ENCODE data around the gene SMARCB1.

DNA sequence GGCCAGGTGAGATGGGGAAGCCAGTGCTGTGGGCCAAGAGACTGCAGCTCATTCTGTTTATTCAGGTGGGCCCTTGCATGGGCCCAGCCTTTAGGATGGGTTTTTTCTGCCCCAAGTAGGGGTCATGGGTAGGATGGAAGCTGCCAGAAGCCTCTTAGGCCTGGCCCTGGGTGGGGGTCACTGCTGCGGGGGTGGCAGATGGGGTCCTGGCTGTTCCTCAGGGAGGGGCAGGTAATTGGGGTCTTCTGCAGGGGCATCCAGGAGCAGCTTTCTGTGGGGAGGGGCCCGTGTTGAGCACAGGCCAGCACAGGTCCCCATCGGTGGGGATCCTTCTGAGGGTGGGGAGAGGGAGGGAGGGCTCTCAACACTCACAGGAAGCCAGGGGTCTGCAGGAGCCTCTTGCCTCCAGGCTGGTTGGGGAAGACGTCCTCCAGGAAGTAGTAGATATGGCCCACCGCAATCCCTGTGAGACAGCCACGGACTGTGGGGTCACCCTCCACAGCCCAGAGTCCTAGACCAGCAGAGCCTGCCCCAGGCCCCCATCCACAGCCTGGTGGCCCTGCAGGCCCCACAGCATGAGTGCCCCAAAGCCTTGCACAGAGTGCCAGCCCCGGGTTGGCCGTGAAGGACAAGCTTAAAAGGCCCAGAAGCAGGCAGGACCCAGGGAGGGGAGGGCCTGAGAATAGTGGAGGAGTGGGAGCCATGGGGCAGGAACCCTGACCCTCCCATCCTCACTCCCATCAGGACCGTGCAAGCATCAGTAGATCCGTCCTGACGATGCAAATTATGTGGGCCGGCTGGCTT lies 50.1 kb downstream of the SMARCB1 start:
- TF ChIP-seq EZH2 (IDR thresholded peaks at IDR 0.05; ENCODE audit: borderline replicate concordance, low read length): no peak
- TF ChIP-seq, protein P1, sequence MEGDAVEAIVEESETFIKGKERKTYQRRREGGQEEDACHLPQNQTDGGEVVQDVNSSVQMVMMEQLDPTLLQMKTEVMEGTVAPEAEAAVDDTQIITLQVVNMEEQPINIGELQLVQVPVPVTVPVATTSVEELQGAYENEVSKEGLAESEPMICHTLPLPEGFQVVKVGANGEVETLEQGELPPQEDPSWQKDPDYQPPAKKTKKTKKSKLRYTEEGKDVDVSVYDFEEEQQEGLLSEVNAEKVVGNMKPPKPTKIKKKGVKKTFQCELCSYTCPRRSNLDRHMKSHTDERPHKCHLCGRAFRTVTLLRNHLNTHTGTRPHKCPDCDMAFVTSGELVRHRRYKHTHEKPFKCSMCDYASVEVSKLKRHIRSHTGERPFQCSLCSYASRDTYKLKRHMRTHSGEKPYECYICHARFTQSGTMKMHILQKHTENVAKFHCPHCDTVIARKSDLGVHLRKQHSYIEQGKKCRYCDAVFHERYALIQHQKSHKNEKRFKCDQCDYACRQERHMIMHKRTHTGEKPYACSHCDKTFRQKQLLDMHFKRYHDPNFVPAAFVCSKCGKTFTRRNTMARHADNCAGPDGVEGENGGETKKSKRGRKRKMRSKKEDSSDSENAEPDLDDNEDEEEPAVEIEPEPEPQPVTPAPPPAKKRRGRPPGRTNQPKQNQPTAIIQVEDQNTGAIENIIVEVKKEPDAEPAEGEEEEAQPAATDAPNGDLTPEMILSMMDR (IDR thresholded peaks at IDR 0.05; ENCODE audit: low read length): no peak

Measured in OCI-LY1 (cell line).